IPS-NIHi7 (cell line): ENCODE data around the gene USH2A.

Experiments used
- DNase-seq: peaks from one replicate; pipeline ENCODE4 v3.0.0; 2012; ENCODE audit warnings: mixed read lengths; ENCODE audit errors: extremely low spot score

The USH2A gene

GRCh38 chr1:215963621-215964020 is 459.6 kb downstream of the USH2A start:
- DNase-seq: no peak

GRCh38 chr1:215963040-215963439 is 460.2 kb downstream of the USH2A start:
- DNase-seq: no peak

GRCh38 chr1:215958841-215959240 is 464.4 kb downstream of the USH2A start:
- DNase-seq: no peak

GRCh38 chr1:215957663-215958062 is 465.6 kb downstream of the USH2A start:
- DNase-seq: no peak

- no peak for DNase-seq
Measured at GRCh38 chr1:215932558-215932957, 490.7 kb downstream of the USH2A start.

GRCh38 chr1:215926670-215927069 is 496.6 kb downstream of the USH2A start:
- DNase-seq: no peak

GRCh38 chr1:215923129-215923824 is 500.0 kb downstream of the USH2A start:
- DNase-seq: no peak

- no peak for DNase-seq
Measured at GRCh38 chr1:215911406-215911968, 511.8 kb downstream of the USH2A start.

GRCh38 chr1:215905493-215906115 is 517.6 kb downstream of the USH2A start:
- DNase-seq: no peak

GRCh38 chr1:215900684-215901083 is 522.6 kb downstream of the USH2A start:
- DNase-seq: no peak

GRCh38 chr1:215899901-215900300 is 523.3 kb downstream of the USH2A start:
- DNase-seq: no peak

- no peak for DNase-seq
Measured at GRCh38 chr1:215895893-215896292, 527.4 kb downstream of the USH2A start.

GRCh38 chr1:215895276-215895675 is 528.0 kb downstream of the USH2A start:
- DNase-seq: no peak

- DNase-seq: no peak
Measured at GRCh38 chr1:215894617-215895016, 528.6 kb downstream of the USH2A start.

GRCh38 chr1:215891266-215892057 is 531.8 kb downstream of the USH2A start:
- no peak for DNase-seq

GRCh38 chr1:215890438-215890837 is 532.8 kb downstream of the USH2A start:
- DNase-seq: no peak

- no peak for DNase-seq
Measured at GRCh38 chr1:215889871-215890270, 533.4 kb downstream of the USH2A start.

- peak; percentile 16 for DNase-seq
Measured at GRCh38 chr1:215888159-215888558, 535.1 kb downstream of the USH2A start.

- DNase-seq: no peak
Measured at GRCh38 chr1:215887627-215888026, 535.6 kb downstream of the USH2A start.

GRCh38 chr1:215883004-215883403 is 540.2 kb downstream of the USH2A start:
- DNase-seq: no peak

GRCh38 chr1:215878843-215879242 is 544.4 kb downstream of the USH2A start:
- no peak for DNase-seq

- DNase-seq: no peak
Measured at GRCh38 chr1:215878128-215878527, 545.1 kb downstream of the USH2A start.
